ENCODE measurements around the gene TP53. TPM values are rescaled to one million over a fixed set of nuclear protein-coding genes. Genes with fewer than 3 reads are reported as not detected.

TP53 gene
- polyA plus RNA-seq, 1 of the 3 experiments (the other 2 are of a cell fraction) = 62.6 TPM

DNA sequence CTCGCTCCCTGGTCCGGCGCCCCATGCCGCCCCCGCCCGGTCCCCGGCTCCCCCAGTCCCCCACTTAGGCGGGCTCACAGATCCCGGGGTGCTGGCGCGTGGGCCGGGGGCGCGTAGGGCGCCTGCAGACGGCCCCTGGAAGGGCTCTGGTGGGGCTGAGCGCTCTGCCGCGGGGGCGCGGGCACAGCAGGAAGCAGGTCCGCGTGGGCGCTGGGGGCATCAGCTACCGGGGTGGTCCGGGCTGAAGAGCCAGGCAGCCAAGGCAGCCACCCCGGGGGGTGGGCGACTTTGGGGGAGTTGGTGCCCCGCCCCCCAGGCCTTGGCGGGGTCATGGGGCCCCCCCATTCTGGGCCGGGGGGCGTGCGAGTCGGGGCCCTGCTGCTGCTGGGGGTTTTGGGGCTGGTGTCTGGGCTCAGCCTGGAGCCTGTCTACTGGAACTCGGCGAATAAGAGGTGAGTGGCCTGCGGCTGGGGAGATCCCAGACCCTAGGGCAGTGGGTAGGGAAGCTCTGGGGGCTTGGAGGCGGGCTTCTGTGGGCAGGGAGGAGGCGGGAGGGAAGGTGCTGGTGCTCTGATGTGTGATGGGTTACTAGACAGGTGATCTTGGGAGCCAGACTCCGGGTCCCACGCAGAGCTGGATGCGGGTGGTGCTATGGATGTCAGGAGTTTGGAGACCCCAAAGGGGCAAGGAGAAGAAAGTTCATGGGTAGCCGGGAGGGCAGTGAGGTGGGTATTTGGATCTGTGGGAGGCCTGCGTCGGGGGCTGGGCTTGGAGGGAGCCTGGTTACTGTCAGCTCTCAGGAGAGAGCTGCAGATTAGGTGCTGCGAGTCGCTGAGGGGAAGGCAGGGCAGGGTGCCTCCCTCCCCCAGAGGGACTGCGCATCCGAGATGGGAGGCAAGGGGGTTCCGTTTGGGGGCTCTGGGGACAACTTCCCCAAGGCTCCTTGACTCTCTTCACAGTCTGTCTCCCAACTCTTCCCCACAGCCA is 18.3 kb upstream of the TP53 start:
- Histone ChIP-seq H3K9ac (peak overlapping the region; percentile 75), H3K36me3 (replicated peaks in 1 of 2; ENCODE audit: control insufficient read depth in 1 of 2, insufficient read depth in 2 of 2, low read length in 1 of 2) (peaks cover 0 to 5% of the 10 kb centered on the region in 2 experiments), H3F3A (replicated peaks; ENCODE audit: insufficient read depth) (no peaks in the 10 kb centered on the region), H2AFZ (ENCODE audit: low read depth) (peak overlapping the region; percentile 92), H3K4me2 (peak overlapping the region; percentile 100), H4K20me1 (ENCODE audit: insufficient read depth) (no peaks in the 10 kb centered on the region), H3K27me3 (ENCODE audit: insufficient read depth) (no peaks in the 10 kb centered on the region), H3K4me3 (ENCODE audit: low read depth in 2 of 2, low read length in 1 of 2) (peak overlapping the region; percentile 75 to 80), H3K9me3 (no peaks in the 10 kb centered on the region), H3K79me2 (ENCODE audit: insufficient read depth) (no peaks in the 10 kb centered on the region), H3K9me2 (no peaks in the 10 kb centered on the region), H3K4me1 (ENCODE audit: control insufficient read depth in 1 of 2, insufficient read depth in 2 of 2, low read depth in 1 of 2, low read length in 1 of 2) (peaks cover 9 to 35% of the 10 kb centered on the region in 2 experiments), H3K27ac (ENCODE audit: low read depth in 2 of 2, low read length in 1 of 2) (peak overlapping the region in 1 of 2 experiments; percentile 71; a peak in 1 of 4 replicates)
- ChIA-PET CTCF (interaction anchor here (1.0 to 8.4 kb wide), 10 partner anchors 8 to 190 kb away, joined by 3 to 85 read pairs (median 4); partner anchors contain the start of genes DNAH2, SOX15, TP53 and WRAP53), POLR2A (interaction anchor here (1.0 to 6.6 kb wide), 4 partner anchors 12 to 140 kb away, joined by 3 to 53 read pairs (median 21); partner anchors contain the start of genes DNAH2, MPDU1, TP53 and WRAP53)
- TF ChIP-seq RAD21 (IDR thresholded peaks at IDR 0.05; ENCODE audit: low read length) (no peak), GATA2 (CRISPR knock-in tag; IDR thresholded peaks at IDR 0.05) (no peak), SIN3A (IDR thresholded peaks at IDR 0.05; ENCODE audit: borderline replicate concordance, low read depth, low read length) (no peak), RFX5 (IDR thresholded peaks at IDR 0.05; ENCODE audit: low read length) (no peak), EP300 (IDR thresholded peaks at IDR 0.05; ENCODE audit: borderline replicate concordance in 1 of 2, low read depth in 1 of 2, low read length in 1 of 2) (no peak), NFIC (IDR thresholded peaks at IDR 0.05; ENCODE audit: borderline replicate concordance) (no peak), RCOR1 (IDR thresholded peaks at IDR 0.05; ENCODE audit: low read length) (no peak), ELF1 (IDR thresholded peaks at IDR 0.05) (no peak), TEAD4 (IDR thresholded peaks at IDR 0.05; ENCODE audit: borderline replicate concordance, insufficient read depth) (no peak), YY1 (IDR thresholded peaks at IDR 0.05; ENCODE audit: low read depth) (no peak), TAF1 (IDR thresholded peaks at IDR 0.05; ENCODE audit: borderline replicate concordance, low read depth, low read length) (no peak), RXRA (IDR thresholded peaks at IDR 0.05; ENCODE audit: borderline replicate concordance, low read depth) (no peak)
- TF ChIP-seq, protein P1, sequence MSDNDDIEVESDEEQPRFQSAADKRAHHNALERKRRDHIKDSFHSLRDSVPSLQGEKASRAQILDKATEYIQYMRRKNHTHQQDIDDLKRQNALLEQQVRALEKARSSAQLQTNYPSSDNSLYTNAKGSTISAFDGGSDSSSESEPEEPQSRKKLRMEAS (IDR thresholded peaks at IDR 0.05; ENCODE audit: low read depth) = no peak
- TF ChIP-seq, protein P2, sequence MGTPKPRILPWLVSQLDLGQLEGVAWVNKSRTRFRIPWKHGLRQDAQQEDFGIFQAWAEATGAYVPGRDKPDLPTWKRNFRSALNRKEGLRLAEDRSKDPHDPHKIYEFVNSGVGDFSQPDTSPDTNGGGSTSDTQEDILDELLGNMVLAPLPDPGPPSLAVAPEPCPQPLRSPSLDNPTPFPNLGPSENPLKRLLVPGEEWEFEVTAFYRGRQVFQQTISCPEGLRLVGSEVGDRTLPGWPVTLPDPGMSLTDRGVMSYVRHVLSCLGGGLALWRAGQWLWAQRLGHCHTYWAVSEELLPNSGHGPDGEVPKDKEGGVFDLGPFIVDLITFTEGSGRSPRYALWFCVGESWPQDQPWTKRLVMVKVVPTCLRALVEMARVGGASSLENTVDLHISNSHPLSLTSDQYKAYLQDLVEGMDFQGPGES (IDR thresholded peaks at IDR 0.05; ENCODE audit: low read depth, low read length) = no peak
- TF ChIP-seq, protein P3, sequence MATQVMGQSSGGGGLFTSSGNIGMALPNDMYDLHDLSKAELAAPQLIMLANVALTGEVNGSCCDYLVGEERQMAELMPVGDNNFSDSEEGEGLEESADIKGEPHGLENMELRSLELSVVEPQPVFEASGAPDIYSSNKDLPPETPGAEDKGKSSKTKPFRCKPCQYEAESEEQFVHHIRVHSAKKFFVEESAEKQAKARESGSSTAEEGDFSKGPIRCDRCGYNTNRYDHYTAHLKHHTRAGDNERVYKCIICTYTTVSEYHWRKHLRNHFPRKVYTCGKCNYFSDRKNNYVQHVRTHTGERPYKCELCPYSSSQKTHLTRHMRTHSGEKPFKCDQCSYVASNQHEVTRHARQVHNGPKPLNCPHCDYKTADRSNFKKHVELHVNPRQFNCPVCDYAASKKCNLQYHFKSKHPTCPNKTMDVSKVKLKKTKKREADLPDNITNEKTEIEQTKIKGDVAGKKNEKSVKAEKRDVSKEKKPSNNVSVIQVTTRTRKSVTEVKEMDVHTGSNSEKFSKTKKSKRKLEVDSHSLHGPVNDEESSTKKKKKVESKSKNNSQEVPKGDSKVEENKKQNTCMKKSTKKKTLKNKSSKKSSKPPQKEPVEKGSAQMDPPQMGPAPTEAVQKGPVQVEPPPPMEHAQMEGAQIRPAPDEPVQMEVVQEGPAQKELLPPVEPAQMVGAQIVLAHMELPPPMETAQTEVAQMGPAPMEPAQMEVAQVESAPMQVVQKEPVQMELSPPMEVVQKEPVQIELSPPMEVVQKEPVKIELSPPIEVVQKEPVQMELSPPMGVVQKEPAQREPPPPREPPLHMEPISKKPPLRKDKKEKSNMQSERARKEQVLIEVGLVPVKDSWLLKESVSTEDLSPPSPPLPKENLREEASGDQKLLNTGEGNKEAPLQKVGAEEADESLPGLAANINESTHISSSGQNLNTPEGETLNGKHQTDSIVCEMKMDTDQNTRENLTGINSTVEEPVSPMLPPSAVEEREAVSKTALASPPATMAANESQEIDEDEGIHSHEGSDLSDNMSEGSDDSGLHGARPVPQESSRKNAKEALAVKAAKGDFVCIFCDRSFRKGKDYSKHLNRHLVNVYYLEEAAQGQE (IDR thresholded peaks at IDR 0.05; ENCODE audit: low read depth, low read length) = no peak
- 7% methylated on average over 12 of the region's 50 CpGs for WGBS (ENCODE audit: low lambda C conversion rate)
- DNase-seq = peak; percentile 67

All from SK-N-SH (cell line).